ENCODE data around the gene NEK3.
"Not testable (repeated sequence)": the region's sequence is repeated elsewhere in the genome, so short reads cannot be mapped to it uniquely, and the experiment has no call there.

The NEK3 gene

DNA sequence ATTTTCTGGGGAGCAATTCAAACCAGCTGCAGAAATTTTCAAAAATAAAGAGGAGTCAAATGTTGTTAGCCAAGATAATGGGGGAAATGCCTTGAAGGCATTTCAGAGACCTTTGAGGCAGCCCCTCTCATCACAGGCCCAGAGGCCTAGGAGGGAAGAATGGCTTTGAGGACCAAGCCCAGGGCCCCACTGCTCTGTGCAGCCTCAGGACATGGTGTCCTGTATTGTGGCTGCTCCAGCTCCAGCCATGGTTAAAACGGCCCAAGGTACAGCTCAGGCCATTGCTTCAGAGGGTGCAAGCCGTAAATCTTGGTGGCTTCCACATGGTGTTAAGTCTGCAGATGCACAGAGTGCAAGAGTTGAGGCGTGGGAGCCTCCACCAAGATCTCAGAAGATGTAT lies 62.6 kb downstream of the NEK3 start:
- H3K9me3 ChIP-seq (ENCODE audit: severe bottlenecking), result no peaks in the 10 kb centered on the region
- ATAC-seq (ENCODE audit: low read depth), result no peak

DNA sequence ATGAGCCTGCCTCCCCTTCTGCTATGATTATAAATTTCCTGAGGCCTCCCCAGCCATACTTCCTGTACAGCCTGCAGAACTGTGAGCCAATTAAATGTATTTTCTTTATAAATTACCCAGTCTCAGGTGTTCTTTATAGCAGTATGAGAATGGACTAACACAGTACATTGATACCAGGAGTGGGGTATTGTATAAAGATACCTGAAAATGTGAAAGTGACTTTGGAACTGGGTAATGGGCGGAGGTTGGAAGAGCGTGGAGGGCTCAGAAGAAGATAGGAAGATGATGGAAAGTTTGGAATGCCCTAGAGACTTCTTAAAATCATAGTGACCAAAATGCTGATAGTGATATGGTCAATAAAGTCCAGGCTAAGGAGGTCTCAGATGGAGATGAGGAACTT lies 63.3 kb downstream of the NEK3 start:
- no peaks in the 10 kb centered on the region for H3K4me1 ChIP-seq (ENCODE audit: insufficient read depth, poor library complexity, severe bottlenecking)
- no peaks in the 10 kb centered on the region for H3K9me3 ChIP-seq (ENCODE audit: severe bottlenecking)
- H3K27me3 ChIP-seq (ENCODE audit: insufficient read depth, poor library complexity, severe bottlenecking), result no peaks in the 10 kb centered on the region
- no peak for ATAC-seq (ENCODE audit: low read depth)
- no peak overlapping the region for H3K27ac ChIP-seq (ENCODE audit: poor library complexity, severe bottlenecking)
- TF ChIP-seq, protein P1, sequence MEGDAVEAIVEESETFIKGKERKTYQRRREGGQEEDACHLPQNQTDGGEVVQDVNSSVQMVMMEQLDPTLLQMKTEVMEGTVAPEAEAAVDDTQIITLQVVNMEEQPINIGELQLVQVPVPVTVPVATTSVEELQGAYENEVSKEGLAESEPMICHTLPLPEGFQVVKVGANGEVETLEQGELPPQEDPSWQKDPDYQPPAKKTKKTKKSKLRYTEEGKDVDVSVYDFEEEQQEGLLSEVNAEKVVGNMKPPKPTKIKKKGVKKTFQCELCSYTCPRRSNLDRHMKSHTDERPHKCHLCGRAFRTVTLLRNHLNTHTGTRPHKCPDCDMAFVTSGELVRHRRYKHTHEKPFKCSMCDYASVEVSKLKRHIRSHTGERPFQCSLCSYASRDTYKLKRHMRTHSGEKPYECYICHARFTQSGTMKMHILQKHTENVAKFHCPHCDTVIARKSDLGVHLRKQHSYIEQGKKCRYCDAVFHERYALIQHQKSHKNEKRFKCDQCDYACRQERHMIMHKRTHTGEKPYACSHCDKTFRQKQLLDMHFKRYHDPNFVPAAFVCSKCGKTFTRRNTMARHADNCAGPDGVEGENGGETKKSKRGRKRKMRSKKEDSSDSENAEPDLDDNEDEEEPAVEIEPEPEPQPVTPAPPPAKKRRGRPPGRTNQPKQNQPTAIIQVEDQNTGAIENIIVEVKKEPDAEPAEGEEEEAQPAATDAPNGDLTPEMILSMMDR (IDR thresholded peaks at IDR 0.05; ENCODE audit: poor library complexity, severe bottlenecking), result no peak
- H3K36me3 ChIP-seq (ENCODE audit: low read depth), result no peaks in the 10 kb centered on the region
- no peak overlapping the region for H3K4me3 ChIP-seq (ENCODE audit: severe bottlenecking)
- no peak for DNase-seq (ENCODE audit: low spot score)

More for the DNA sequence above, 62.6 kb downstream of the NEK3 start:
- no peak overlapping the region for H3K27ac ChIP-seq (ENCODE audit: poor library complexity, severe bottlenecking)
- no peaks in the 10 kb centered on the region for H3K36me3 ChIP-seq (ENCODE audit: low read depth)
- no peak overlapping the region for H3K4me3 ChIP-seq (ENCODE audit: severe bottlenecking)
- no peaks in the 10 kb centered on the region for H3K27me3 ChIP-seq (ENCODE audit: insufficient read depth, poor library complexity, severe bottlenecking)
- DNase-seq (ENCODE audit: low spot score), result no peak
- H3K4me1 ChIP-seq (ENCODE audit: insufficient read depth, poor library complexity, severe bottlenecking), result no peaks in the 10 kb centered on the region
- TF ChIP-seq, protein P1 (IDR thresholded peaks at IDR 0.05; ENCODE audit: poor library complexity, severe bottlenecking), result no peak

DNA sequence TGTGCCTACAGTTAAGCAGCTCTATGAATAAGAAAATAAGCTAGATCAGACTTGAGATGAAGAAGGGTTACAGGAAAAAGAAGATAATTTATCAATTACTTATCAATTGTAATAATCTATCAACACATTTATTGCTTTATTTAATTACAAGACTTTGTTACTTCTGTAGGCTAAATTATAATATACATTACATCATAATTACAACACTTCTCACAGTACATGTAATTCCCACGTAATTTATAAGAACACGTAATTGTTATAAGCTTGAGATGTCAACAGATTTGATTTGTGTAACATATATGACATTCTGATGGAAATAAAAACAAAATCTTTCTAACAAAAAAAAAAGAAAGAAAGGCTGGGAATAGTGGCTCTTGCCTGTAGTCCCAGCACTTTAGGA lies 67.3 kb downstream of the NEK3 start:
- no peak overlapping the region for H3K4me3 ChIP-seq (ENCODE audit: severe bottlenecking)
- DNase-seq (ENCODE audit: low spot score) (no peak), ATAC-seq (ENCODE audit: low read depth) (no peak)
- H3K36me3 ChIP-seq (ENCODE audit: low read depth), result no peaks in the 10 kb centered on the region
- no peaks in the 10 kb centered on the region for H3K9me3 ChIP-seq (ENCODE audit: severe bottlenecking)
- no peaks in the 10 kb centered on the region for H3K4me1 ChIP-seq (ENCODE audit: insufficient read depth, poor library complexity, severe bottlenecking)
- TF ChIP-seq, protein P1 (IDR thresholded peaks at IDR 0.05; ENCODE audit: poor library complexity, severe bottlenecking), result no peak
- H3K27ac ChIP-seq (ENCODE audit: poor library complexity, severe bottlenecking), result no peak overlapping the region
- H3K27me3 ChIP-seq (ENCODE audit: insufficient read depth, poor library complexity, severe bottlenecking), result no peaks in the 10 kb centered on the region

DNA sequence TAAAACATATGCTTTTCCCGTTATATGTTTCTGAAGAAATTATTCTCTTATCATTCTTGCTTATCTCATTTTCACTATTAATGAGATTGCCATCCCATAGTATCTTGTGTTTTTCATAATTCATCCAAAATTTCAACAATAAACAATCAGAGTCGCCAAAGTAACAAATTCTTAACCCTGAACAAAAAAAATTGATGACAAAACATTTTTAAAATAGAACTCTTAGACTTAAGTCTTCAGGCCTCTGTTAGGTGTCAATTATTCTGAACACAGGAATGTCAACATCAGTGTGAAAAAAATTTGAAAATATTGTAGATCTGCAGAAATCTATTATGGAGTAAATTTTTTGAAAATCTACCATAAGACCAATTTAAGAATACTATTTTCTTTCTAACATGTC lies 67.9 kb downstream of the NEK3 start:
- Histone ChIP-seq H3K9me3 (ENCODE audit: severe bottlenecking) (no peaks in the 10 kb centered on the region), H3K4me1 (ENCODE audit: insufficient read depth, poor library complexity, severe bottlenecking) (no peaks in the 10 kb centered on the region), H3K27me3 (ENCODE audit: insufficient read depth, poor library complexity, severe bottlenecking) (no peaks in the 10 kb centered on the region), H3K27ac (ENCODE audit: poor library complexity, severe bottlenecking) (no peak overlapping the region), H3K4me3 (ENCODE audit: severe bottlenecking) (no peak overlapping the region), H3K36me3 (ENCODE audit: low read depth) (no peaks in the 10 kb centered on the region)
- ATAC-seq (ENCODE audit: low read depth) (no peak), DNase-seq (ENCODE audit: low spot score) (no peak)
- TF ChIP-seq, protein P1 (IDR thresholded peaks at IDR 0.05; ENCODE audit: poor library complexity, severe bottlenecking), result no peak

DNA sequence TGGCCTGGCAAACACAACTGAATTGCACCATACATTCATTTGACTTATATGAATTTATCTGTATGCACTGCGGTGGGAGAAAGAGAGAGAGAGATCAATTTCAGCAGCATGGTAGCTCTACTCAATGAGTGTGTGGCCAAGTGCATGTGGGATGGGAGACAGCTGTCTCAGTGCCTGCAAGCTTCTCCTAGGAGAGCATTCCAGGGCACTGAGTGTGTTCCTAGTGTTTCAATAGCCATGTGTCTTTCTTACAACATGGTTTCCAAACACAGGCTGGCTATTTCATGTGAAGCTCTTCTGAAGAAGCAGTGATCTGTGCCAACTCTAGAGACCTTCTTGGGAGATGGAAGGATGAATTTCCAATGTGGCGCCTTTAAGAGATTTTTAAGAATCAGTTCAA lies 74.0 kb downstream of the NEK3 start:
- no peaks in the 10 kb centered on the region for H3K4me1 ChIP-seq (ENCODE audit: insufficient read depth, poor library complexity, severe bottlenecking)
- no peak overlapping the region for H3K4me3 ChIP-seq (ENCODE audit: severe bottlenecking)
- no peaks in the 10 kb centered on the region for H3K27me3 ChIP-seq (ENCODE audit: insufficient read depth, poor library complexity, severe bottlenecking)
- no peak for DNase-seq (ENCODE audit: low spot score)
- H3K36me3 ChIP-seq (ENCODE audit: low read depth), result no peaks in the 10 kb centered on the region
- peak; percentile 62 for ATAC-seq (ENCODE audit: low read depth)
- H3K27ac ChIP-seq (ENCODE audit: poor library complexity, severe bottlenecking), result no peak overlapping the region
- no peaks in the 10 kb centered on the region for H3K9me3 ChIP-seq (ENCODE audit: severe bottlenecking)
- TF ChIP-seq, protein P1 (IDR thresholded peaks at IDR 0.05; ENCODE audit: poor library complexity, severe bottlenecking), result no peak

DNA sequence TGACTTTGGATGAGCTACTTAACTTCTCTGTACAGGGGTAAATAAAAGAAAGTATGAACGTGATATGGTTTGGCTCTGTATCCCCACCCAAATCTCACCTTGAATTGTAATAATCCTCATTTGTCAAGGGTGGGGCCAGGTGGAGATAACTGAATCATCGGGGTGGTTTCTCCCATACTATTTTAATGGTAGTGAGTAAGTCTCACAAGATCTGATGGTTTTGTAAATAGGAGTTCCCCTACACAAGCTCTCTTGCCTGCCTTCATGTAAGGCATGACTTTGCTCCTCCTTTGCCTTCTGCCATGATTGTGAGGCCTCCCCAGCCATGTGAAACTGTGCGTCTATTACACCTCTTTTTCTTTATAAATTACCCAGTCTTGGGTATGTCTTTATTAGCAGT lies 74.4 kb downstream of the NEK3 start:
- H3K27ac ChIP-seq (ENCODE audit: poor library complexity, severe bottlenecking); H3K4me3 ChIP-seq (ENCODE audit: severe bottlenecking); H3K4me1 ChIP-seq (ENCODE audit: insufficient read depth, poor library complexity, severe bottlenecking); H3K9me3 ChIP-seq (ENCODE audit: severe bottlenecking); DNase-seq (ENCODE audit: low spot score); ATAC-seq (ENCODE audit: low read depth); H3K36me3 ChIP-seq (ENCODE audit: low read depth); H3K27me3 ChIP-seq (ENCODE audit: insufficient read depth, poor library complexity, severe bottlenecking): not testable (repeated sequence)

Measured in RWPE2 (cell line).